Subcutaneous abdominal adipose tissue (tissue), 5 donors: ENCODE data around the gene CNIH1.

Experiments
- H3K27ac ChIP-seq: one replicate; pipeline ENCODE4 v1.7.0; 2013; ENCODE audit warnings: low read depth, mild to moderate bottlenecking, inconsistent platforms, low read length, moderate library complexity
- H3K27me3 ChIP-seq, 5 donors: one replicate each; pipeline ENCODE4 v1.7.0; 2013; ENCODE audit warnings: low read length in 5 of 5, inconsistent platforms in 1 of 5; ENCODE audit not compliant: control insufficient read depth in 5 of 5, insufficient read depth in 4 of 5
- H3K36me3 ChIP-seq, 5 donors: one replicate each; pipeline ENCODE4 v1.7.0; 2013; ENCODE audit warnings: low read length in 5 of 5; ENCODE audit not compliant: control insufficient read depth in 5 of 5, insufficient read depth in 5 of 5
- H3K4me1 ChIP-seq, 5 donors: one replicate each; pipeline ENCODE4 v1.7.0; 2013; ENCODE audit warnings: low read length in 5 of 5, mild to moderate bottlenecking in 3 of 5, moderate library complexity in 1 of 5; ENCODE audit not compliant: control insufficient read depth in 5 of 5, insufficient read depth in 5 of 5
- H3K4me3 ChIP-seq, 5 donors: one replicate each; pipeline ENCODE4 v1.7.0; 2013; ENCODE audit warnings: low read length in 5 of 5, low read depth in 1 of 5
- H3K9ac ChIP-seq, 5 donors: one replicate each; pipeline ENCODE4 v1.7.0; 2013; ENCODE audit warnings: low read length in 5 of 5, mild to moderate bottlenecking in 4 of 5, moderate library complexity in 3 of 5
- H3K9me3 ChIP-seq, 5 donors: one replicate each; pipeline ENCODE4 v1.7.0; 2013; ENCODE audit warnings: low read length in 5 of 5; ENCODE audit not compliant: control insufficient read depth in 5 of 5
- donor health status: healthy.
- donor health status: healthy.
- donor health status: healthy.
- donor health status: healthy.
- donor health status: healthy.

The CNIH1 gene

GRCh38 chr14:54440873-54441868, at the start of gene CNIH1:
Gene CNIH1 (minus strand): TSS chr14:54441374. CDS start chr14:54441327, 47 bp downstream.
- Histone ChIP-seq H3K27ac (peak within 1 kb of the TSS; percentile 68), H3K9me3 (no peaks in the 10 kb centered on the region), H3K27me3 (peaks cover 0 to 4% (median 0%) of the 10 kb centered on the region in 5 donors), H3K4me3 (peak within 1 kb of the TSS; percentile 71 to 82 (median 76)), H3K4me1 (peaks cover 2 to 16% (median 15%) of the 10 kb centered on the region in 5 donors), H3K36me3 (no peaks in the 10 kb centered on the region), H3K9ac (peak within 1 kb of the TSS; percentile 69 to 91 (median 80))

- Histone ChIP-seq H3K9ac (no peak overlapping the region), H3K9me3 (no peaks in the 10 kb centered on the region), H3K36me3 (no peaks in the 10 kb centered on the region), H3K4me1 (peaks cover 4 to 29% (median 28%) of the 10 kb centered on the region in 5 donors), H3K27me3 (no peaks in the 10 kb centered on the region), H3K4me3 (no peak overlapping the region), H3K27ac (no peak overlapping the region)
These were observed 49.4 kb upstream of the CNIH1 start for GRCh38 chr14:54490445-54491175.

GRCh38 chr14:54489731-54490444, 48.7 kb upstream of the CNIH1 start:
- no peaks in the 10 kb centered on the region for H3K36me3 ChIP-seq
- H3K27ac ChIP-seq = no peak overlapping the region
- H3K27me3 ChIP-seq = no peaks in the 10 kb centered on the region
- peaks cover 4 to 33% (median 28%) of the 10 kb centered on the region in 5 donors for H3K4me1 ChIP-seq
- H3K9ac ChIP-seq = peak overlapping the region in 1 of 5 donors; percentile 64
- H3K4me3 ChIP-seq = peak overlapping the region in 4 of 5 donors; percentile 78 to 95 (median 89)
- no peaks in the 10 kb centered on the region for H3K9me3 ChIP-seq

- Histone ChIP-seq H3K27ac (peak overlapping the region; percentile 93), H3K4me3 (peak overlapping the region; percentile 78 to 95 (median 93)), H3K9ac (peak overlapping the region; percentile 59 to 97 (median 64)), H3K4me1 (peaks cover 4 to 37% (median 28%) of the 10 kb centered on the region in 5 donors), H3K36me3 (no peaks in the 10 kb centered on the region), H3K27me3 (no peaks in the 10 kb centered on the region), H3K9me3 (no peaks in the 10 kb centered on the region)
These were observed 48.1 kb upstream of the CNIH1 start for GRCh38 chr14:54489318-54489683.

- H3K27ac ChIP-seq = peak within 1 kb of the TSS; percentile 93
- H3K4me3 ChIP-seq = peak within 1 kb of the TSS; percentile 84 to 95 (median 93)
- H3K4me1 ChIP-seq = peaks cover 4 to 37% (median 28%) of the 10 kb centered on the region in 5 donors
- no peaks in the 10 kb centered on the region for H3K27me3 ChIP-seq
- peak within 1 kb of the TSS; percentile 73 to 99 (median 96) for H3K9ac ChIP-seq
- no peaks in the 10 kb centered on the region for H3K36me3 ChIP-seq
- no peaks in the 10 kb centered on the region for H3K9me3 ChIP-seq
These were observed 47.6 kb upstream of the CNIH1 start, which contains the start of gene GMFB for GRCh38 chr14:54488646-54489317. Gene GMFB (minus strand): TSS chr14:54488980. CDS start chr14:54488927, 53 bp downstream.

- Histone ChIP-seq H3K27ac (peak overlapping the region; percentile 93), H3K9me3 (no peaks in the 10 kb centered on the region), H3K27me3 (no peaks in the 10 kb centered on the region), H3K4me3 (peak overlapping the region; percentile 84 to 95 (median 93)), H3K36me3 (peaks cover under 1 to 3% (median 2%) of the 10 kb centered on the region in 5 donors), H3K9ac (peak overlapping the region; percentile 73 to 99 (median 96)), H3K4me1 (peaks cover 4 to 37% (median 29%) of the 10 kb centered on the region in 5 donors)
These were observed 47.1 kb upstream of the CNIH1 start for GRCh38 chr14:54488318-54488645.

GRCh38 chr14:54487771-54488170, 46.6 kb upstream of the CNIH1 start:
- Histone ChIP-seq H3K36me3 (peaks cover 5 to 8% (median 7%) of the 10 kb centered on the region in 5 donors), H3K4me3 (peak overlapping the region; percentile 84 to 95 (median 93)), H3K9ac (peak overlapping the region; percentile 73 to 99 (median 96)), H3K9me3 (no peaks in the 10 kb centered on the region), H3K4me1 (peaks cover 4 to 37% (median 29%) of the 10 kb centered on the region in 5 donors), H3K27me3 (no peaks in the 10 kb centered on the region), H3K27ac (peak overlapping the region; percentile 93)

- no peak overlapping the region for H3K27ac ChIP-seq
- no peak overlapping the region for H3K9ac ChIP-seq
- H3K9me3 ChIP-seq = no peaks in the 10 kb centered on the region
- H3K4me3 ChIP-seq = no peak overlapping the region
- peaks cover 4 to 37% (median 29%) of the 10 kb centered on the region in 5 donors for H3K4me1 ChIP-seq
- H3K27me3 ChIP-seq = no peaks in the 10 kb centered on the region
- H3K36me3 ChIP-seq = peaks cover 5 to 18% (median 9%) of the 10 kb centered on the region in 5 donors
These were observed 45.5 kb upstream of the CNIH1 start for GRCh38 chr14:54486685-54487084.

- H3K4me1 ChIP-seq = peaks cover 4 to 35% (median 22%) of the 10 kb centered on the region in 5 donors
These were observed 42.7 kb upstream of the CNIH1 start for GRCh38 chr14:54483846-54484245.

More at GRCh38 chr14:54483846-54484245, 42.7 kb upstream of the CNIH1 start:
- Histone ChIP-seq H3K27ac (no peak overlapping the region), H3K9ac (no peak overlapping the region), H3K27me3 (no peaks in the 10 kb centered on the region), H3K4me3 (no peak overlapping the region), H3K9me3 (no peaks in the 10 kb centered on the region), H3K36me3 (peaks cover 10 to 25% (median 13%) of the 10 kb centered on the region in 5 donors)
